HEK293 (cell line): Measurements from ENCODE around the gene GPR4.

ENCODE experiments used
- CTCF ChIA-PET: fragments of 350-600 bp; formaldehyde crosslinking; extraction: SDS; loops from one replicate; lab custom pipeline; 2021; ENCODE audit warnings: antibody characterized with exemption; lab: Yijun Ruan, JAX
- POLR2A ChIA-PET: fragments of 300-600 bp; formaldehyde crosslinking; extraction: SDS; loops from one replicate; lab custom pipeline; 2020; ENCODE audit warnings: antibody characterized with exemption, inconsistent platforms; lab: Yijun Ruan, JAX
- H3K27ac ChIP-seq: fragments of 200-500 bp; sonication (Bioruptor generic); 2 replicates; pipeline ENCODE4 v1.5.1; 2014; ENCODE audit warnings: low read depth, low read length, control low read depth, inconsistent platforms; ENCODE audit errors: extremely low read depth
- H3K36me3 ChIP-seq, 2 experiments: fragments of 200-500 bp in 1 of 2; sonication (Bioruptor generic) in 1 of 2; 1 replicate in 1 of 2; 2 replicates in 1 of 2; pipeline ENCODE4 v1.5.1; 2014 to 2017; ENCODE audit warnings: inconsistent platforms in 2 of 2, low read length in 2 of 2; ENCODE audit not compliant: control insufficient read depth in 2 of 2, insufficient read depth in 1 of 2
- H3K4me1 ChIP-seq: fragments of 200-500 bp; sonication (Bioruptor generic); 2 replicates; pipeline ENCODE4 v1.5.1; 2014; ENCODE audit warnings: mild to moderate bottlenecking, low read length, inconsistent platforms; ENCODE audit not compliant: control insufficient read depth, insufficient read depth
- H3K4me3 ChIP-seq: 2 replicates; pipeline ENCODE4 v1.5.1; 2011; ENCODE audit warnings: low read depth, mild to moderate bottlenecking, control low read depth, low read length, moderate library complexity
- H3K9me3 ChIP-seq: fragments of 200-500 bp; sonication (Bioruptor generic); 2 replicates; pipeline ENCODE4 v1.5.1; 2014; ENCODE audit warnings: low read depth, low read length, inconsistent platforms; ENCODE audit not compliant: control insufficient read depth, insufficient read depth
- BCL11A ChIP-seq: fragments of 450-650 bp; formaldehyde crosslinking; IDR thresholded peaks from 2 replicates; pipeline ENCODE4 v1.5.1; 2016; ENCODE audit warnings: low read depth, missing biosample characterization, missing genetic modification characterization
- HOXD13 ChIP-seq: sonication (generic); formaldehyde crosslinking; IDR thresholded peaks from 2 replicates; pipeline ENCODE4 v1.8.0; 2022; ENCODE audit warnings: missing genetic modification reagents, borderline replicate concordance
- KLF1 ChIP-seq: fragments of 450-650 bp; formaldehyde crosslinking; IDR thresholded peaks from 2 replicates; pipeline ENCODE4 v1.5.1; 2016; ENCODE audit warnings: missing biosample characterization, missing genetic modification characterization
- KLF16 ChIP-seq: fragments of 450-650 bp; formaldehyde crosslinking; IDR thresholded peaks from 2 replicates; pipeline ENCODE4 v1.5.1; 2017; ENCODE audit warnings: missing biosample characterization, missing genetic modification characterization
- KLF8 ChIP-seq: fragments of 450-650 bp; formaldehyde crosslinking; IDR thresholded peaks from 2 replicates; pipeline ENCODE4 v1.5.1; 2016; ENCODE audit warnings: missing biosample characterization, missing genetic modification characterization
- MEIS1 ChIP-seq: sonication (generic); formaldehyde crosslinking; IDR thresholded peaks from 2 replicates; pipeline ENCODE4 v1.8.1; 2022; ENCODE audit warnings: missing genetic modification reagents, mild to moderate bottlenecking, borderline replicate concordance
- SP3 ChIP-seq: fragments of 450-650 bp; formaldehyde crosslinking; IDR thresholded peaks from 2 replicates; pipeline ENCODE4 v1.5.1; 2016; ENCODE audit warnings: missing biosample characterization, missing genetic modification characterization
- ZBTB21 ChIP-seq: fragments of 450-650 bp; formaldehyde crosslinking; IDR thresholded peaks from 2 replicates; pipeline ENCODE4 v1.5.1; 2017; ENCODE audit warnings: missing biosample characterization, missing genetic modification characterization
- ZNF19 ChIP-seq: fragments of 450-650 bp; formaldehyde crosslinking; IDR thresholded peaks from 2 replicates; pipeline ENCODE4; 2016; ENCODE audit warnings: missing biosample characterization, missing genetic modification characterization, low read depth
- ZNF223 ChIP-seq: fragments of 450-650 bp; formaldehyde crosslinking; IDR thresholded peaks from 2 replicates; pipeline ENCODE4 v1.5.1; 2016; ENCODE audit warnings: missing biosample characterization, missing genetic modification characterization
- ZNF311 ChIP-seq: fragments of 450-650 bp; formaldehyde crosslinking; IDR thresholded peaks from 2 replicates; pipeline ENCODE4 v1.5.1; 2017; ENCODE audit warnings: missing biosample characterization, missing genetic modification characterization, borderline replicate concordance
- ZNF324 ChIP-seq: fragments of 450-650 bp; formaldehyde crosslinking; IDR thresholded peaks from 2 replicates; pipeline ENCODE4 v1.5.1; 2016; ENCODE audit warnings: missing biosample characterization, missing genetic modification characterization
- ZNF366 ChIP-seq: fragments of 450-650 bp; formaldehyde crosslinking; conservative IDR thresholded peaks from 2 replicates; pipeline ENCODE4 v1.5.1; 2016; ENCODE audit warnings: missing biosample characterization, missing genetic modification characterization
- ZNF529 ChIP-seq: fragments of 450-650 bp; formaldehyde crosslinking; IDR thresholded peaks from 2 replicates; pipeline ENCODE4 v1.5.1; 2017; ENCODE audit warnings: missing genetic modification characterization, missing biosample characterization; ENCODE audit not compliant: insufficient replicate concordance
- ZNF560 ChIP-seq: fragments of 450-650 bp; formaldehyde crosslinking; IDR thresholded peaks from 2 replicates; pipeline ENCODE4 v1.5.1; 2017; ENCODE audit warnings: missing biosample characterization, missing genetic modification characterization, borderline replicate concordance
- ZNF585B ChIP-seq: fragments of 450-650 bp; formaldehyde crosslinking; IDR thresholded peaks from 2 replicates; pipeline ENCODE4 v1.5.1; 2016; ENCODE audit warnings: missing biosample characterization, missing genetic modification characterization
- ZNF621 ChIP-seq: fragments of 450-650 bp; formaldehyde crosslinking; IDR thresholded peaks from 2 replicates; pipeline ENCODE4 v1.5.1; 2017; ENCODE audit warnings: missing biosample characterization, missing genetic modification characterization
- ZNF626 ChIP-seq: fragments of 450-650 bp; sonication (Bioruptor Pico); formaldehyde crosslinking; IDR thresholded peaks from 2 replicates; pipeline ENCODE4 v1.5.1; 2018; ENCODE audit warnings: missing biosample characterization, missing genetic modification characterization, inconsistent platforms
- ZNF654 ChIP-seq: fragments of 450-650 bp; formaldehyde crosslinking; IDR thresholded peaks from 2 replicates; pipeline ENCODE4 v1.5.1; 2016; ENCODE audit warnings: low read depth, missing biosample characterization, missing genetic modification characterization
- ZNF747 ChIP-seq: fragments of 450-650 bp; formaldehyde crosslinking; IDR thresholded peaks from 2 replicates; pipeline ENCODE4 v1.5.1; 2016; ENCODE audit warnings: missing biosample characterization, missing genetic modification characterization
- ZNF768 ChIP-seq: fragments of 450-650 bp; formaldehyde crosslinking; IDR thresholded peaks from 2 replicates; pipeline ENCODE4 v1.5.1; 2018; ENCODE audit warnings: missing biosample characterization, mild to moderate bottlenecking, missing genetic modification characterization
- ZNF830 ChIP-seq: fragments of 450-650 bp; IDR thresholded peaks from 2 replicates; pipeline ENCODE4 v1.5.0; 2018; ENCODE audit warnings: missing biosample characterization, missing genetic modification characterization, low read depth, mild to moderate bottlenecking, moderate library complexity
- ZNF843 ChIP-seq: fragments of 450-650 bp; formaldehyde crosslinking; IDR thresholded peaks from 2 replicates; pipeline ENCODE4 v1.5.1; 2016; ENCODE audit warnings: missing biosample characterization, missing genetic modification characterization
- TF ChIP-seq, protein P1 (sequence below): fragments of 450-650 bp; formaldehyde crosslinking; IDR thresholded peaks from 2 replicates; pipeline ENCODE4 v1.5.1; 2016; ENCODE audit warnings: missing biosample characterization, missing genetic modification characterization
- TF ChIP-seq, protein P2 (sequence below): fragments of 450-650 bp; formaldehyde crosslinking; IDR thresholded peaks from 2 replicates; pipeline ENCODE4 v1.5.1; 2016; ENCODE audit warnings: missing biosample characterization, missing genetic modification characterization
- TF ChIP-seq, protein P3 (sequence below): fragments of 450-650 bp; formaldehyde crosslinking; IDR thresholded peaks from 2 replicates; pipeline ENCODE4 v1.5.1; 2016; ENCODE audit warnings: missing biosample characterization, missing genetic modification characterization
- TF ChIP-seq, protein P4 (sequence below): fragments of 450-650 bp; IDR thresholded peaks from 2 replicates; pipeline ENCODE4 v1.5.1; 2018; ENCODE audit warnings: missing biosample characterization, mild to moderate bottlenecking, missing genetic modification characterization

GPR4 gene

DNA sequence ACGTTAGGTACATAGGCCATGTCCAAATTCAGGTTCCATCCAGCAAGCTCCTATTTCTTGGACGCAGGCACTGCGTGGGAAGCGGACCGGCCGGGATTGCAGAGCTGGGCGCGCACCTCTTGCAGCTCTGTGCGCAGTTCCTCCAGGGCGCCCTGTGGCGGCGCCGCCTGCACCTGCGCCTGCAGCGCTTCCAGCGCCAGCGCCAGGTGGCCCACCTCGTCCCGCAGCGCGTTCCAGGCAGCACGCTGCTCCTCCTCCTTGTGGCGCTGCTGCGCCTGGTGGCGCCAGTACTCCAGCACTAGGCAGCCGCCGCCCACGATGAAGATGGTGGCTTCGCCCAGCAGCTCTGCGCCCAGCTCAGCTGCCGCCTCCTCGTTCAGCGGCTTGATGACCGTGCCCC lies 48.5 kb downstream of the GPR4 start:
- CTCF ChIA-PET, result interaction anchor here (0.7 to 1.8 kb wide), 2 partner anchors 75 to 464 kb away, joined by 3 to 4 read pairs; no protein-coding TSS in a partner anchor
- Histone ChIP-seq H3K27ac (no peak overlapping the region), H3K4me3 (no peak overlapping the region), H3K36me3 (peaks cover 0 to 5% of the 10 kb centered on the region in 2 experiments; a peak in 2 of 3 replicates), H3K9me3 (no peaks in the 10 kb centered on the region), H3K4me1 (no peaks in the 10 kb centered on the region)
- 0 out of 2 replicates have a peak, but pooled peaks have one; percentile 34 for TF ChIP-seq ZNF223 (tag by site-specific recombination)
- TF ChIP-seq, protein P1, sequence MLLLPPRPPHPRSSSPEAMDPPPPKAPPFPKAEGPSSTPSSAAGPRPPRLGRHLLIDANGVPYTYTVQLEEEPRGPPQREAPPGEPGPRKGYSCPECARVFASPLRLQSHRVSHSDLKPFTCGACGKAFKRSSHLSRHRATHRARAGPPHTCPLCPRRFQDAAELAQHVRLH (tag by site-specific recombination), result no peak
- POLR2A ChIA-PET, result no interaction called here

DNA sequence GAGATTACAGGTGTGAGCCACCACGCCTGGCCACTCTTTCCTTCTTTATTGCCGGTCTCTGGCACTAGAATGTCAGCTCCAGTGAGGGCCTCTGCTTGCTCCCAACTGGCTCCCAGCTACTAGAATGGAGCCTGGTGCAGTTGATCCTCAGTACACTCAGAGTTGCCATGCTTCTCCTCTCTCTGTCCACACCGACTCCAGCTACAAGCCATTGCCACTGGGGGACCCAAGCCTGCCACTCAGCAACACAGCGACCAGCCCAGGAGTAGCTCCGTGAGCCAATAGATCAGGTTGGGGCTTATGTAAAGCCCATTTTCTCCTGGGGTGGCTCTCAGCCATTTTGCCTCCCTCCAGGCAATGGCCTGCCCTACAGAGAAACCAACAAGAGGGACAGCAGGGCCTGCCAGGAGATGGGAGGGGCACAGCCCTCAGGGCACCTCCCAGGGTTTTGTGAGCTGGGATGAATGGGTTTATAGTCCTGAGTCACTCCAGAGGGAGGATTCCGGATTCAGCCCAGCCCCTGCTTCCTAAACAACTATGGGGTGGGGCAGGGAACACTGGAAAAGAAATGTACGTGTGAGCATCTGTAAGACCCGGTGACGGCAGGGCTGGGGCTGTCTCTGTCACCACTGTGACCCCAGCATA lies 53.9 kb downstream of the GPR4 start:
- POLR2A ChIA-PET, result no interaction called here
- no peaks in the 10 kb centered on the region for H3K4me1 ChIP-seq
- no peak overlapping the region for H3K27ac ChIP-seq
- H3K9me3 ChIP-seq, result no peaks in the 10 kb centered on the region
- CTCF ChIA-PET, result interaction anchor here (0.5 to 8.8 kb wide), 5 partner anchors 10 to 95 kb away, joined by 3 to 60 read pairs (median 3); no protein-coding TSS in a partner anchor
- H3K36me3 ChIP-seq, result peaks cover 0 to 2% of the 10 kb centered on the region in 2 experiments; a peak in 1 of 3 replicates
- H3K4me3 ChIP-seq, result no peak overlapping the region
- TF ChIP-seq BCL11A (no peak), SP3 (tag by site-specific recombination) (no peak), ZNF626 (tag by site-specific recombination) (no peak), KLF16 (0 out of 2 replicates have a peak, but pooled peaks have one; percentile 22), ZNF324 (tag by site-specific recombination) (no peak), ZNF843 (no peak), ZNF560 (tag by site-specific recombination) (no peak), ZNF19 (tag by site-specific recombination) (no peak), HOXD13 (0 out of 2 replicates have a peak, but pooled peaks have one; percentile 53), KLF1 (tag by site-specific recombination) (peak; percentile 97), ZNF311 (tag by site-specific recombination) (no peak), ZNF529 (tag by site-specific recombination) (no peak), ZNF585B (tag by site-specific recombination) (no peak), ZBTB21 (no peak), ZNF621 (no peak), ZNF830 (no peak), KLF8 (no peak), ZNF654 (no peak), ZNF768 (tag by site-specific recombination) (no peak), ZNF366 (no peak), ZNF747 (no peak), MEIS1 (CRISPR knock-in tag) (no peak)
- TF ChIP-seq, protein P2, sequence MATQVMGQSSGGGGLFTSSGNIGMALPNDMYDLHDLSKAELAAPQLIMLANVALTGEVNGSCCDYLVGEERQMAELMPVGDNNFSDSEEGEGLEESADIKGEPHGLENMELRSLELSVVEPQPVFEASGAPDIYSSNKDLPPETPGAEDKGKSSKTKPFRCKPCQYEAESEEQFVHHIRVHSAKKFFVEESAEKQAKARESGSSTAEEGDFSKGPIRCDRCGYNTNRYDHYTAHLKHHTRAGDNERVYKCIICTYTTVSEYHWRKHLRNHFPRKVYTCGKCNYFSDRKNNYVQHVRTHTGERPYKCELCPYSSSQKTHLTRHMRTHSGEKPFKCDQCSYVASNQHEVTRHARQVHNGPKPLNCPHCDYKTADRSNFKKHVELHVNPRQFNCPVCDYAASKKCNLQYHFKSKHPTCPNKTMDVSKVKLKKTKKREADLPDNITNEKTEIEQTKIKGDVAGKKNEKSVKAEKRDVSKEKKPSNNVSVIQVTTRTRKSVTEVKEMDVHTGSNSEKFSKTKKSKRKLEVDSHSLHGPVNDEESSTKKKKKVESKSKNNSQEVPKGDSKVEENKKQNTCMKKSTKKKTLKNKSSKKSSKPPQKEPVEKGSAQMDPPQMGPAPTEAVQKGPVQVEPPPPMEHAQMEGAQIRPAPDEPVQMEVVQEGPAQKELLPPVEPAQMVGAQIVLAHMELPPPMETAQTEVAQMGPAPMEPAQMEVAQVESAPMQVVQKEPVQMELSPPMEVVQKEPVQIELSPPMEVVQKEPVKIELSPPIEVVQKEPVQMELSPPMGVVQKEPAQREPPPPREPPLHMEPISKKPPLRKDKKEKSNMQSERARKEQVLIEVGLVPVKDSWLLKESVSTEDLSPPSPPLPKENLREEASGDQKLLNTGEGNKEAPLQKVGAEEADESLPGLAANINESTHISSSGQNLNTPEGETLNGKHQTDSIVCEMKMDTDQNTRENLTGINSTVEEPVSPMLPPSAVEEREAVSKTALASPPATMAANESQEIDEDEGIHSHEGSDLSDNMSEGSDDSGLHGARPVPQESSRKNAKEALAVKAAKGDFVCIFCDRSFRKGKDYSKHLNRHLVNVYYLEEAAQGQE, result no peak
- TF ChIP-seq, protein P3, sequence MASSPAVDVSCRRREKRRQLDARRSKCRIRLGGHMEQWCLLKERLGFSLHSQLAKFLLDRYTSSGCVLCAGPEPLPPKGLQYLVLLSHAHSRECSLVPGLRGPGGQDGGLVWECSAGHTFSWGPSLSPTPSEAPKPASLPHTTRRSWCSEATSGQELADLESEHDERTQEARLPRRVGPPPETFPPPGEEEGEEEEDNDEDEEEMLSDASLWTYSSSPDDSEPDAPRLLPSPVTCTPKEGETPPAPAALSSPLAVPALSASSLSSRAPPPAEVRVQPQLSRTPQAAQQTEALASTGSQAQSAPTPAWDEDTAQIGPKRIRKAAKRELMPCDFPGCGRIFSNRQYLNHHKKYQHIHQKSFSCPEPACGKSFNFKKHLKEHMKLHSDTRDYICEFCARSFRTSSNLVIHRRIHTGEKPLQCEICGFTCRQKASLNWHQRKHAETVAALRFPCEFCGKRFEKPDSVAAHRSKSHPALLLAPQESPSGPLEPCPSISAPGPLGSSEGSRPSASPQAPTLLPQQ (tag by site-specific recombination), result no peak
- TF ChIP-seq, protein P4, sequence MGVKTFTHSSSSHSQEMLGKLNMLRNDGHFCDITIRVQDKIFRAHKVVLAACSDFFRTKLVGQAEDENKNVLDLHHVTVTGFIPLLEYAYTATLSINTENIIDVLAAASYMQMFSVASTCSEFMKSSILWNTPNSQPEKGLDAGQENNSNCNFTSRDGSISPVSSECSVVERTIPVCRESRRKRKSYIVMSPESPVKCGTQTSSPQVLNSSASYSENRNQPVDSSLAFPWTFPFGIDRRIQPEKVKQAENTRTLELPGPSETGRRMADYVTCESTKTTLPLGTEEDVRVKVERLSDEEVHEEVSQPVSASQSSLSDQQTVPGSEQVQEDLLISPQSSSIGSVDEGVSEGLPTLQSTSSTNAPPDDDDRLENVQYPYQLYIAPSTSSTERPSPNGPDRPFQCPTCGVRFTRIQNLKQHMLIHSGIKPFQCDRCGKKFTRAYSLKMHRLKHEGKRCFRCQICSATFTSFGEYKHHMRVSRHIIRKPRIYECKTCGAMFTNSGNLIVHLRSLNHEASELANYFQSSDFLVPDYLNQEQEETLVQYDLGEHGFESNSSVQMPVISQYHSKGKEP (tag by site-specific recombination), result no peak
